Measurements from ENCODE around the gene MARCHF9. TPM values are rescaled to one million over a fixed set of nuclear protein-coding genes. Genes with fewer than 3 reads are reported as not detected.
A peak's percentile ranks its signal among the peaks of the same experiment; 100 is the strongest.

Gene MARCHF9
- polyA plus RNA-seq, 3 donors: 17.7 to 24.1 (median 23.4) TPM

DNA sequence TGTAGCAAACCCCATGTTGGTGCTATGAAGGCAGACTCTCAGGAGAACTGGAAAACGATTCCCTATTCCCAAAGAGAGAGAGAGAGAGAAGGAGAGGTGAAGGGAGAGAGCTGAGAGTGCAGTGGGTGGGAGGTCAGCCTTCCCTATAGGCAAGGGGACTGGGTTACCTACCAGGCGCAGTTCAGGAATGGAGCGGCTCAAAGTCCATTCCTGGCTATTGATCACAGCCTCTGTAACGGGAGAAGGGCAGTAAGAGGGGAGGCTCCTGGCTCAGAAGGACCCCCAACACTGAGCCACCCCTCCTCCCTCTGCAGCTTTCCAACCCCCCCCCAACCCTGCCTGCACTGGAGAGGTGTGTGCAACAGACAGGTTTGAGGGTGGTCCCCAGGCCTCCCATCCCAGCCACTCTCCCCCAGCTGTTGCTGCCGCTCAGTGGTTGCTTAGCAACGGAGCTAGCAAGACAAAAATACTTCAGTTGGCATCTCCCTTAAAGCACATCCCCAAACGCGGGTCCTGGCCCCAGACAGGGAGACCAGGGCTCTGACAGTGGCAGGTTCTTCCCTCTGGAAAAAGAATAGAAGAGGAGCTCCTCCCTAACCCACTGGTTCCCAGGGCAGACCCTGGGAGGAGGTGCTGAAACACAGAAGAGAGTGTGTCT is 19.6 kb upstream of the MARCHF9 start:
- no peak for DNase-seq

DNA sequence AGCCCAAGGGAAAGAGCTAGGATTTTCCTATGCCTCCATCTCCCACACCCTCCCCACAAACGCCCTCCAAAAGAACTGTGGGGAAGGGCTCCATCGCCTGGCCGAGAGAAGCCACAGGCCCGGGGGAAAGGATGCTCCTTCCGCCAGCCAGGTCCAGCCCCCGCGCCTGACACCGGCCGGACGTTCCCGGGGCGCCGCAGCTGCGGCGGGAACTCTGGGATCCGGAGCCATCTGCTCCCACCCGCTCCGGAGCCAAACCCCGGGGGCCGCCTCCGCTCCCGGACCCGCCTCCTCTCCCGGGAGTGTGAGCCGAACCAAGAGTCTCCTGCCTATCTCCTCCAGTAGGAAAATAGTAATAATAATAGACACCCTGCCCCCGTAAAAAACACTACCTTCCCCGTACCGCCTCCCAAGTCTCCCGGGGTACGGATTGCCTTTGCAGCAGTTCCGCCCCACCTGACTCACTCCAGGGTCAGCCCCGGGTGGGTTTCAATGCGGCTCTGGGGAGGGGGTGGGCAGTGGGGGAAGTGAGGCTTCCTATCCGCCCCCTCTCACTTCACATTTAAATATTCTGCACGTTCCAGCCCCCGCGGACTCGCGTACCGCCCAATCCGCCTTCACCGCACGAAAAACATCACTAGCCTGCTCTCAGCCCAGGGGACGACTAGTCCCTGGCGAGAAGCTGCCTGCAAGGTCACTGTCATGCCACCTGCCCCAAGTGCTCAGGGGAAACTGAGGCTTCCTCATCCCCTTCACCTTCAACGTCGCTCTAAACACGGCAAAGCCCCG is 18.8 kb upstream of the MARCHF9 start:
- DNase-seq: no peak

DNA sequence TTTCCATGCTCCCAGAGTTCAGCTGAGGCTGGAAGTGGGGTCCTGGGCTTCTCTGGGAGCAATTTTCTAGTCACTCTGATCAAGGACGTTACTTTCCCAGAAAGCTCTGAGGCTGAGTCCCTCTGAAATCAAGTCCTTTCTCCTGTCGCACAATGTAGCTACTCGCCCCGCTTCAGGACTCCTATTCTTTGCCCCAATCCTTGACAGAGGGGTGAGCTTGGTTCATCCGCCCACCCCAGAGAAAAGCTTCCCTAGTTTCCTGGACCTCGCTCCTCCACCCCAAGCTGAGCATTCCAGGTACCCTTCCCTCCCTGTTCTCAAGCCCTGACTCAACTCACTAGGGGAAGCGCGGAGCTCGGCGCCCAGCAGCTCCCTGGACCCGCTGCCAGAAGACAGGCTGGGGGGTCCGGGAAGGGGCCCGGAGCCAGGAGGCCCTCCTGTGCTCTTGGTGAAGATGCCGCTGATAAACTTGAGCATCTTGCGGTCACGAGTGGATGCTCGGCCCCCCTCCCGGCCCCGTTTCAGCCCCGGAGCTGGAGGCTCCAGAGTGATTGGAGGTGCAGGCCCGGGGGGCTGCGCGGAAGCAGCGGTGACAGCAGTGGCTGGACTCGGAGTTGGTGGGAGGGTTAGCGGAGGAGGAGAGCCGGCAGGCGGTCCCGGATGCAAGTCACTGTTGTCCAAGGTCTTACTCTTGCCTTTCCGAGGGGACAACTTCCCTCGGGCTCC is 18.0 kb upstream of the MARCHF9 start:
- DNase-seq: no peak

DNA sequence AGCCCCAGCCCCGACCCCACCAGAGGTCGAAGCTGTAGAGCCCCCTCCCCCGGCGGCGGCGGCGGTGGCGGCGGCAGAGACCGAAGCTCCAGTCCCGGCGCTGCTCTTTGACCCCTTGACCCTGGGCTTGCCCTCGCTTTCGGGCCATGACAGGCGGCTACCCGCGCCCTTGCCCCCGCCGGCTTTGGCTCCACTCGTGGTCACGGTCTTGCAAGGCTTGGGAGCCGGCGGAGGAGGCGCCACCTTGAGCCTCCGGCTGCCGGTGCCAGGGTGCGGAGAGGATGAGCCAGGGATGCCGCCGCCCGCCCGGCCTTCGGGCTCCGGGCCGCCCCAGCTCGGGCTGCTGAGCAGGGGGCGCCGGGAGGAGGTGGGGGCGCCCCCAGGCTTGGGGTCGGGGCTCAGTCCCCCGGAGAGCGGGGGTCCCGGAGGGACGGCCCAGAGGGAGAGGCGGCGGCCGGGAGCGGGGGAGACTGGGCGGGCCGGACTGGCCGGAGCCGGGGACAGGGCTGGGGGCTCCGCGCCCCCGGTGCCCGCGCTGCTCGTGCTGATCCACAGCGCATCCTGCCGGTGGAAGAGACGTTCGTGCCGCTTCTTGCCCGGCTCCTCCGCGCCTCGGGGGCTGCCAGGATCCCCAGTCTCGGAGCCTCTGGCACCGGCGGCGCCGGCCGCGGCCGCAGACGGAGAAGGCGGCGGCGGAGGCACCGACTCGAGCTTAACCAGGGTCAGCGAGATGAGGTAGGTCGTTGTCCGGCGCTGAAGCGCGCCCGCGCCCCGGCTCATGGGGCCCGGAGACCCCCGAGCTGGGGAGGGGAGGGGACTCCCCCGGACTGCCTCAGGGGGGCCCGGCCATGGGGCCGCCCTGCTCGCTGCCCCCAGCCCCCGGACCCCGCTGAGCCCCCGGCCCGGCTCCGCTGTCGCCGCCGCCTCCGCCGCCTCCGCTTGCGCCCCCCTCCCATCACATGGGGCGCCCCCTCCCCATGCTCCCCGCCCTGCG is 17.1 kb upstream of the MARCHF9 start:
- DNase-seq: no peak

DNA sequence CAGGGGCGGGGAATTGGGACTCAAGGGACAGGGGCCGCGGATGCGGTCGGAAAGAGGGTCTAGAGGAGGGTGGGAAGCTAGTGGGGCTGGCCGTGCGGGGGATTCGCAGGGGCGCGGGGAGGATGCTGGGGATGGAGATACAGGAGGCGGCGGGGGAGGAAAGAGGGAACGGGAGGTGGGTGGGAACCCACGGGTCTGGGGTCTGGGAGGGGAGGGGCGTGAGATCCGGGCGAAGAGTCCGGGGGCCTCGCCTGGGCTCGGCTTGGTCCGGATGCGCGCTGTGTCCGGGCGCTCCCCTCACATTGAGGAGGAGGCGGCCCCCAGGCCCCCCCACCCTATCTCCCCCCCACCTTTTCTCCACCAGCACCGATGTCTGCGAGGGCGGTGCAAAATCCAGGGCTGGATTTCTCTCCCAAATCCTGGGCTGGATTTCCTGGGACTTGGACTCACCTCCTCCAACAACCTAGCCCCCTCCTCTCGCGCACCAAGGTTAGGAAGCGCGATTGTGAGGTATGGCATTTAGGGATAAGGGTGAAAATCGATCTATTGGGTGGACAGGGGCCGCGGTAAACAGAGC is 16.2 kb upstream of the MARCHF9 start, which contains the start of gene AGAP2:
Gene AGAP2, minus strand, starts transcription at position 82 of the 577 bp plus-strand sequence. CDS start 496 bp downstream, outside the sequence.
- no peak for DNase-seq

DNA sequence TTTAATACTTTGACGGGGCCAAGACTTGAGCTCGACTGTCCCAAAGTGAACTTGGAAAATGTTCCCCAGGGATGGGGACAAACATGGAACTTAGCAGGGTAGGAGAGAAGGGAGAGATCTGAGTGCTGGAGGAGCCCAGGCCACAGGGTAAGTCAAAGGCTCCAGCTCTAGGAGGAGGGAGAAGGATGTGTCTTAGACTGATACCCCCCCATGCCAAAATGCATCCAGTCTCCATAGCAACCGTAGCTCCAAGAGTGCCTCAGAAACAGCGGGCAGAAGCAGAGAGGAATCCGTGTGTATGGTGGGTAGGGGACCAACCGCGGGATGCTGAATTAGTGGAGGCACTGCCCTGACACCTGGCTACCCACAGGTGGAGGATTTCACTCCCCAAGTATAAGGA is 15.5 kb upstream of the MARCHF9 start:
- DNase-seq: no peak

DNA sequence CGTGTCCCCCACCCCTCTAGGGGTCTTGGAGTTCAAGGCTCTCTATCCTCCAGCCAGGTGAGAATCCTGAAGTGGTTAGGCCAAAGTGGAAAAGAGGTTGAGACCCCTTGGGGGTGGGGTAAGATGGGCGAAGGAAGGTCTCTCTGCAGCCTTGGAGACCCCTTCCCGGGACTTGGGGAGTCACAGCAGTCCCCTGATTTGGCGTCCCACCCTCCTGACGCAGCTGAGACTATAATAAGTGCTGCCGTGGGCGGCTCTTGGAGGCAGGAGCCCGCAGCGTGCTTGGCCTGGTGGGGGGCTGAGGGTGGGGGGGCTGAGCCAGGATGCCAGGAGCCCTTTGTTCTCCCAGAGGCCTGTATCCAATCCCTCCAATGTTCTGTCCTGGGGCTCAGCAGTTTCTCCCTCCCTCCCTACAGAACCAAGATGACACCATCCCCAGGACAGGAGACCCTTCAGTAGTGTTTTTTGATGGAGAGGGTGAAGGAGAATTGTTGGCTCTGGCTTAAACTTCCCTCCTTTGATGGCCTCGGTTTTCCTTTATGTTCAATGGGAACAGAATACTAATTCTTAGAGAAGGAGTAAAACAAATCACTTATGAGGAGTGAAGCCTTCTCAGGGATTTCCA is 14.9 kb upstream of the MARCHF9 start:
- DNase-seq: no peak

DNA sequence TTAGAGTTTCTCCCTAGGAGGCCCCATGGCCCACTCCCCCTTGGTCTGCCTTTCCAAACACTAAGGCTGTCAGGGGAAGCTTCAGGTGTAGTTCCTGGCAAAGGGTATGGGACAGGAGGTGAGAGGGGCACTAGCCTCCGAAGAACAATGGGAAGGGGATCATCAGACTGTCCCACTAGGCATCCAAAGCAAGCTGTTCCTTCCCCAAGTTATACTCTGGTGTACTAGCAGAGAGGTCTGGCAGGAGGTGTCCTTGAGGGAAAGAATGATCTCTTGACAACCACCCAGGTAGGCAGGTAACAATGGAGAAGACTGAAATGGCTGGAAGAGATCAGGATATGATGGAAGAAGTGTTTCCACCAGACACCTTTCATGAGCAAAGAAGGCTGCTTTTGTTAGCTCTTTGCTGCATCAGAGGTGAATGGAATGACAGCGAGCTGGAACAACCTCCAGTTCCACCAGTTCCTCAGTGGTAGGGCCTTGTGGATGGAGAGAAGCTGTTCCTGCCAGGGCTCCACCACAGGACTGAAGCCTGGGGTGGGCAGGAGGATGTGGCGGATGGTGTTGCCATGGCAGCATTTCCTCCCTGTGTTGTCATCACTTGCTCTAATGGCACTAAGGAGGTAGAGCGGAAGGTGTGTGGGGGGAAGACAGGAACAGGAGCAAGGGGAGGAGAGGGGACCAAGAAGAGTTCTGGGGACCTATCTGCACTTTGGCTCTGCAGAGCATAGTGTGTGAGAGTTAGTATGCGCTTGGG is 14.1 kb upstream of the MARCHF9 start:
- DNase-seq: no peak

DNA sequence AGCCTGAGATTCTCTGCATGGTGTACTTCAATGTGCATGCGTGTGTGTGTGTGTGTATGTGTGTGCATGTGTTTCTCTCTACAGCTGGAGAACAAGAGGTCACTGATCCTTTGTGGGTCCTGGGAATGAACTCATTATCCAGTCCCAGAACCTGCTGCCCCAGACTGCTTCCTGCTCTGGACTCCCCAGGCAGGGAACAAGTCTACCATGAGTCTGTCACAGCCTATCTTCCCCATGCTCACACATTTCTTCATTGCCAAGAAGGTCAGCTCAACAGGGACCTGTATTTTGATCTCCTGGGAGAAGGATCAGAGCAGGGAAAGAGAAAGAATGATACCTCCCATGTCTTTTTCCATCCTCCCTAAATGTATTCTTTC is 13.5 kb upstream of the MARCHF9 start:
- no peak for DNase-seq

DNA sequence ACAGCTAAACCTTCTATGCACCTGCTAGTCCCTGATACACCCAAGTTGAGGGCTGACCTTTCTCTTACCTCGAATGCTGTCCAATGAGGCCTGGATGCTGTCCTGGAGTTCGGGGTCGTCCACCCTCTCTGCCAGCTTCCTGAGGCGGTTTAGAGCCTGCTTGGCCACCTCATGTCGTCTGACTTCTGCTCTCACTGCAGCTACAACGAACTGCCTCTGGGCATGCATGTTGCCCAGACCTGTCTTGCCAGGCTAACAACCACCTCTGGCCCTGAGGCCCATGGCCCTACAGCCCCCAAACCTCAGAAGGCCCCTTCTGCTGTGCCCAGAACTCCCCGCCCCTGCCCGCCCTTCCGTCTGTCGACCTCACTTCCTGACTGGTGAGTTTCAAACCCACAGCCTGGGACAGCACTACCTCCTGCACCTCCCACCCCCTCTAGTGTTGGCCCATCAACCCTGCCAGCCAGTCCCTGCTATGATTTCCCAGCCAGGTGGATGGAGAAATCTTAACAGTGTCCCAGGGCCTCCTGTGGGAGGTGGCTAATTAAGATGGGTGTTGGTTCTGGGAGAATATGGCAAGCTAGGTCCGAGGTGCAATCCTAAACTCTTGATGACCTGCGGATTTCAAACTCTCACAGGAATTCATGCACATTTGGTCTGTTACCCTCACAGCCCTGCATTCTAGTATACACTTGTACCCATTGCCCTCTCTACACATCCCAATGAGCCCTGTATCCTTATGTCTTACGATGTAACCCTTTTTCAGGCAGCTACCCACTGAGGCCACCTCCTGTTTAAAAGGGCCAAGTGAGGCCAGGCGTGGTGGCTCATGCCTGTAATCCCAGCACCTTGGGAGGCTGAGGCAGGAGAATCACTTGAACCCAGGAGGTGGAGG is 12.8 kb upstream of the MARCHF9 start:
- no peak for DNase-seq

DNA sequence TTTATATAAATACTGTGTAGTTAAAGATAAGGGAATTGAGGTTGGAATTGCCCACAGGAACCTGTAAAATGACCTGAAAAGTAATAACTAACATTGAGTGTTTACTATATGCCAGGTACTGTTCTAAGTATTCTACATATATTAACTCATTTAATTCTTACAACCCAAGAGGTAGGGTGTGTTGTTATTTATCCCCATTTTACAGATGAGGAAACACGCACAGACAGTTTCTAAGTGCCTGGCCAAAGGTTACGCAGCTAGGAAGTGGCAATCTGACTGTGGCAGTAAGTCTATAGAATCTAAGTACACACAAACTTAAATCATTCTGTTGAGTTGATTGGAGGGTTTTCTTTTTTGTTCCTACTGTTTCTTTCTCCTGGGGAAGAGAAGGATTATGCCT is 11.1 kb upstream of the MARCHF9 start:
- no peak for DNase-seq

DNA sequence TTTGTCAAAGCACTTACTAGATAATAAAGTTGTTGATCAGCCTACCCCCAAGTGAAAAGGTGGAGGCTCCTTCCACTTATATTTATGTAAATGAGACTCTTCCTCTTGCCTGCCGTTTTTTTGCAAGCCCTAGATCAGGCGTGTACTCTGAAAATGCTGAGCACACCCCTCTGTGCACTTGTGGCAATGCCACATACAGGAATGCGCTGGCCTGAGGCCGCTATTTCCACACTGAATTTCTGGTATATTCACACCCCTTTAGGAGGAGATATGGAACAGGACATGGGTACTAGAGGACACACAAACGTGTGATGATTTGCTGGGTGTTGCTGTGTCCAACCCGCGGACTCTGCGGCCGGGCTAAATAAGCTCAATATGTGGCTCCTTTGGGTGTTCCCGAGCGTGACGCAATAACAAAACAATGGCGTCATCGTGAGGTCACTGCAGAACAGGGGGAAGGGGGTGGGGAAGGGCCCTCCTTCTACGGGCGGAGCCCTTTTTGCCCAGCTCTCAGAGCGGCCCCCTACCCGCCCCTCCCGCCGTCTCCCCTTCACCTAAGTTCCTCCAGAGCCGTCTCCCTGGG is 10.6 kb upstream of the MARCHF9 start:
- DNase-seq: no peak

DNA sequence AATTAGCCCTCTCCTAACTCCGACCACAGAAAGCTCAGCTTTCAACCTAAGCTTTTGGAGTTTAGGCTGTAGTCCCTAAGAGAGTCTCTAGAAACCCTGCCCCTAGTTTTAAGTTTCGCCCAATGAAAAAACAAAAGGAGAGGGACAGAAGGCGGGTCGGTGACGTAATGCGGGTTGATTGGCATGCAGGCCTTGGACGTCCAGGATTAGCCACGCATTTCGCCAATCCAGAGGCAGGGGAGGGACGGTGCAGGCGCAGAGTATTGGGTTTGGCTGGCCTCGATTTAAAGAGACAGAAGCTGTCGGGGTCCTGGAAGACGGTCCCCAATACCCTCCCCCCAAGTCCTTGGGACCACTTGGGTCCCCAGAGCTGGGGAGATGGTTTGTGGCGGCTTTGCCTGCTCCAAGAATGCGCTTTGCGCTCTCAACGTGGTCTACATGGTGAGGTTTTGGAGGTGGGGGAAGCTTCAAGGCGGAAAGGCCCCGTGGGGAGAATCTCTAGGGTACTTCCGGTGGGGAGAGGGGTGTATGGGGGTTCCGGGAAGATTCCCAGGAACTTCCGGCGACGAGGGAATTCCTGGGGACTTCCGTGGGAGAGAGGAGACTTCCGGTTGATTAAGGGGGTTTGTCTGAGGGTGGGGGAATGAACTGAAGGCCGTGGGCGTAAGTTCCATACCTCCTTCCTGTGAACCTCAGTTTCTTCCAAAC is 10.0 kb upstream of the MARCHF9 start, which contains the start of gene TSPAN31:
Gene TSPAN31, plus strand, starts transcription at position 263 of the 708 bp plus-strand sequence. Its CDS starts 116 bp downstream, at position 379.
- DNase-seq: peak; percentile 99

DNA sequence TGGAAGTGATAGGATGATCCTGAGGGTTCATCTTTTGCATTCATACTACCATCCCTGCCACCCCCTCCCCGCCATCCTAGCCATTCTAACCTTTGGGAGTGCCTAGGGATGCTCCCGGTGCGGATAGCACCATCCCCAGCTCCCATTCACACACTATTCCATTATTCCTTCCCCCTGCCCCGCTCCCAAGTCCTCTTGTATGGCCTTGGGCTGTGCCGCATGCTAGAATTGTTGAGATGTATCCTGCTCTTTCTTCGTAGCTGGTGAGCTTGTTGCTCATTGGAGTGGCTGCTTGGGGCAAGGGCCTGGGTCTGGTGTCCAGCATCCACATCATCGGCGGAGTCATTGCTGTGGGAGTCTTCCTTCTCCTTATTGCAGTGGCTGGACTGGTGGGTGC is 9.4 kb upstream of the MARCHF9 start:
- no peak for DNase-seq

DNA sequence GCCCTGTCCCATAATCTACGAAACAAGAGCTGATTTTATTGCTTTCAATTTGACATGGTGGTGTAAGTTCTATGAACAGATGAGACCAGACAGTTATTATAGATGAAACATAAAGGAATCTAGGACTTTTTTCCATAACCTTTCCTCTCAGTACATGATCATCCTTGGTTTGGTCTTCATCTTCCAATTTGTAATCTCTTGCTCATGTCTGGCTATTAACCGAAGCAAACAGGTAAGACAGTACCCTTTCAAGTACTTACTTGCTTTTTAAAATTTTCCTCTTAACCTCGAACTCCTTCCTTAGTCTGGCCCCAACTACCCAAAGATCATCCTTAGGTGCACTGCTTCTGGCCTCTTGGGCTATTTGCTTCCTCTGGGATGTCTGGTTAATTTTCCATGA is 8.9 kb upstream of the MARCHF9 start:
- no peak for DNase-seq

DNA sequence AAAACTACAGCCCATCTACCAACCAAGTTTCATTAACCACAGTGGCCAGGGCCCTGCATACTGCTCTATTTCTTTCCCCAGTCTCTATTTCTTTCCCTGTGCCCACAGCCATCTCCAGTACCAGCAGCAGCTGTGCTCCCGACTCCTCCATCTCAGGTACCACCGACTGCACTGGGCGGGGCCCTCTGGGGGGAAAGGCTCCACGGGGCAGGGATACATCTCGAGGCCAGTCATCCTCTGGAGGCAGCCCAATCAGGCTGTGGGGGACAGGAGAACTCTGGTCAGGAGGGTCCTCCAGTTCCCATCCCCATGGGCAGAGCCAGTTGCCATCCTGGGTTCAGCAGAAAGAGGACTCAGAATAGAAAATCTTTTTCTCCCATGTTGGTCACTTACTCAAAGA is 5.8 kb upstream of the MARCHF9 start:
- DNase-seq: no peak

DNA sequence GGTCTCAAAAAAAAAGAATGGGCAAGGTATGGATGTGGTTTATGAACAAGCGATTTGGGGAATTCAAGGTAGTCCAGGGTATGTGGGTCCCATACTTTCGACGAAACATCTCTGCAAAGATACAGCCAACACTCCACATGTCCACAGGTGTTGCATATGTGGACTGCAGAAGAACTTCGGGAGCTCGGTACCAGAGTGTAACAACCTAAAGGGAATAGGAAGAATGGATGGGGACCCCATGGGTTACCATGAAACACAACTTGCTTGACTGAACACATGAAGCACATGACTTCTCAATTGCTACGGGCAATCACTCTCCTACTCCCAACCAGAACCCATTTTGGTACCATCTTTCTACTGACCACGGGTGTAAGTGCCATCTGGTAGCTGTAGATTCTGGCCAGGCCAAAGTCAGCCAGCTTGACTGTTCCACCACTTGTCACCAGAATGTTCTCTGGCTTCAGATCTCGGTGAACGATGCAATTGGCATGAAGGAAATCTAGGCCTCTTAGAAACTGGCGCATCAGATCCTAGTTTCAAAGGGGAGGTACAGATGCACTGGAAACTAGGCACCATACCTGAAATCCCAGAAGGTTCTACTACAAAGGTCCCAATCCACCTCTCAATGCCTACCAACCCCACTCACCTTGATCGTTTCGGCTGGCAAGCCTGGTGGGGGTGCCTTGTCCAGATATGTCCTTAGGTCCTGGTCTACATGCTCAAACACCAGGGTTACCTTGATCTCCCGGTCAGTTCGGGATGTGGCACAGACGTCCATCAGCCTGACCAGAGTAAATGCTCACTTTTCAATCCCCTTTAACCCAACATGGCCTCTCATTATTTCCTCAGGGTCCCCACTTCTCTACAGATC is 4.1 kb upstream of the MARCHF9 start:
- DNase-seq: no peak
